NCI-H526 treated with DMSO at 0.1 percent for 48 hours (cell line): ENCODE data around the gene ZMYM2.

Experiments used
- DNase-seq: peaks from one replicate; lab custom pipeline; 2025; lab: John Stamatoyannopoulos, UW

The ZMYM2 gene

GRCh38 chr13:20045950-20046548, 87.5 kb downstream of the ZMYM2 start:
- DNase-seq, result no peak

- no peak for DNase-seq
These were observed 91.3 kb downstream of the ZMYM2 start for GRCh38 chr13:20049558-20050473.

DNA sequence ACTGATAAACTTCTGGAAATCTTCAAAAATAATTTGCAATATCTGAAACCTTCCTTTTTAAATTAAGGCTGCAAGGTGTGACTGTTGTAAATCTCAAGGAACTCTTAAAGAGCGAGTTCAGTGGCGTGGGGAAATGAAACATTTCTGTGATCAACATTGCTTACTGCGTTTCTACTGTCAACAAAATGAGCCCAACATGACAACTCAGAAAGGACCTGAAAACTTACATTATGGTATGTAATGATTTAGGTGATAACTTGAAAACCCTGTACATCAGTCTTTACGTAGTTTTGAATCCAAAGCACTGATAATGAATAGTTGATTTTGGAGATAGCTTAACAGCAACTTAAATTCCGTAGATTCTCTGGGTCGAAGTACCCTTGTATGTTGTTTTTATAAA, 92.8 kb downstream of the ZMYM2 start:
- no peak for DNase-seq

DNA sequence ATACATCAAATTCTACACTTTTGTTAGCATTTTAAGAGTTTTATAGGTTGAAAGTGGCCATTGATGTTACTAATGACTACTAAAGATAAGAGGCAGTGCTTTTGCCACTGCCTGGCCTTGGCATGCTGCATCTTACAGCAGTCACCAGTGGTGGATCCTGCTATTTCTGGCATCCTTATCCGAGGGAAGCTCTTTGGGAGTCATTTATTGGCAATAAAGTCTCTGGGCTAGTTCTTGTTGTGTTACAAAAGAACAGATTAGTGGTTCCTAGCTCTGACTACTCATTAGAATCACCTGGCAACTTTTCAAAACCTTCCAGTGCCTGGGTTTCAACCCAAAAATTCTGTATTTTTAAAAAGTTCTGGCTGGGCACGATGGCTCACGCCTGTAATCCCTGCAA, 94.5 kb downstream of the ZMYM2 start:
- no peak for DNase-seq

GRCh38 chr13:20053891-20054290, 95.4 kb downstream of the ZMYM2 start:
- DNase-seq, result no peak

DNA sequence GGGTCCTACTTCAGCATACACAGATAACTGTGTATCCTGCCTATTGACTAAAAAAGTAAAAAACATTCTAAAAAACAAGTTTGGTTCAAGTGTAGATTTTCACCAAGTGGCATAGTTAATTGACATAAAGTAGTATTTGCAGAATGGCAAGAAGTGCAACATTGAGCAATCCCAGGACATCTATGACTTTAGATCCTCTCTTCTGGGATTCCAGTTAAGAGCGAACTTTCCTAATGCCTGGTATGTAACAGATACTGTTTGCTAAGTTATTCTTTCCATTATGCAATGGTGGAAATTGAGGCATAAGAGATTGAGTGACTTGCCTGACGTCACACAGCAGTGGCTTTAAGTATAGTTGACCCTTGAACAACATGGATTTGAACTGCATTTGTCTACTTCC, 96.1 kb downstream of the ZMYM2 start:
- DNase-seq, result no peak

GRCh38 chr13:20057214-20057613, 98.7 kb downstream of the ZMYM2 start:
- no peak for DNase-seq

DNA sequence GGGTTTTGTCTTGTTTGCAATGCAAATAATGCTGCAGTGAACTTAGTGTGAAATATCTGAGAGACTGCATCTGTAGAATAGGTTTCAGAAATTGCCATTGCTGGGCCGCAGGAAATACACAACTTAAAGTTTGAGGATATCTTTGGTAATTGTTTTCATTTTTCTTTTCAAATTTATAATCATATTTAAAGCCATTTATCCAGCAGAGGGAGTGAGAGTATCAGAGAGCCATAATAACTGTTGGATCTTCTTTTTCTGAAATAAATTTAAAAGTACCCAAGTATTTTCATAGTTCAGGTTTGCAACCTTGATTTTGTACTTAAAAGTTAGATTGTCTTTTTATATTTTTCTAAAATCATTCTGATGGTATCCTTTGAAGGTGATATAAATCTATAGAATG, 99.4 kb downstream of the ZMYM2 start:
- peak; percentile 34 for DNase-seq

DNA sequence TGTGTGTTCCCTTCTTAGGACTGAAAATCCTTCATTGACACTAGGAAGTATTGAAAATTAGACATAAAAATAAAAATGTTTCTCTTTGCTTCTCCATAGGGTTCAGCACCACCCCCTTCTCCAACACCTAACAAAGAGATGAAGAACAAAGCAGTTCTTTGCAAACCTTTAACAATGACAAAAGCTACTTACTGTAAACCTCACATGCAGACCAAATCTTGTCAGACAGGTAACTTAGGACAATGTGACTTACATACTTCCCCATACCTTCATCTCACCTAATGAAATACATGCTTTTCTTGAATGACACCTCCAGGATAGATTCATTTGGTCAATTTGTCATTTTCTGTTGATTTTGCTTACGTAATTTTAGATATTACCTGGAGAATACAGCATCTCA, 99.9 kb downstream of the ZMYM2 start:
- DNase-seq, result no peak

- DNase-seq, result no peak
These were observed 105.6 kb downstream of the ZMYM2 start for GRCh38 chr13:20064128-20064527.

GRCh38 chr13:20065516-20065915, 107.0 kb downstream of the ZMYM2 start:
- DNase-seq, result no peak

DNA sequence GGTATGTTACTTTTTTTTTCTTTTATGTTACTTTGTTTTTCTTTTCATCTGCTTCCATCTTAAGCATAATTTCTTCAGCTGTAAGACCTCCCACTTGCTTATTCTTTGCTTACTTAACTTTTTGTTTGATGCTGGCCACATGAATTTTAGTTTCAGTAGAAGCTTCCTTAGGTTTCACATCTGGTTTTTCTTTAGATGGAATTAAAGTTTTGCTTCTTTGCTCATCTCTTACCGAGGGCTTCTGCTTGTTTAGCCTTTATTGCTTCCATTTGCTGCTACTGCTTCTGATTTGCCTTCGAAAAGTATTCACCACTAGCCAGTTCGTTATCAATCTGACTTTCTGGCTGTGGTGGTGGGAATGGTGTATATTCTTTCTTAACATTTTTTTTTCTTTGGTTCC, 111.4 kb downstream of the ZMYM2 start:
- no peak for DNase-seq

DNA sequence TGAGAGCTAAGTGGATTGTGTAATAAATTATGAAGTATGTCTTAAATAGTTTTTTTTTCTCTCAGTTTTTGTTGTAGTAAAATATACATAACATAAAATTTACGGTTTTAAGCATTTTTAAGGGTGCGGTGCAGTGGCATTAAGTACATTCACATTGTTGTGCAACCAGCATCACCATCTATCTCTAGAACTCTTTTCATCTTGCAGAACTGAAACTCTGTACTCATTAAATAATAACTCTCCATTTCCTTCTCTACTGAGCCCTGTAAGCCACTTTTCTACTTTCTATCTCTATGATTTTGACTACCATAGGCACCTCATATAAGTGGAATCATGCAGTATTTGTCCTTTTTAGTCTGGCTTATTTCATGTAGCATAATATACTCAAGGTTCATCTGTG, 115.2 kb downstream of the ZMYM2 start:
- DNase-seq, result no peak

DNA sequence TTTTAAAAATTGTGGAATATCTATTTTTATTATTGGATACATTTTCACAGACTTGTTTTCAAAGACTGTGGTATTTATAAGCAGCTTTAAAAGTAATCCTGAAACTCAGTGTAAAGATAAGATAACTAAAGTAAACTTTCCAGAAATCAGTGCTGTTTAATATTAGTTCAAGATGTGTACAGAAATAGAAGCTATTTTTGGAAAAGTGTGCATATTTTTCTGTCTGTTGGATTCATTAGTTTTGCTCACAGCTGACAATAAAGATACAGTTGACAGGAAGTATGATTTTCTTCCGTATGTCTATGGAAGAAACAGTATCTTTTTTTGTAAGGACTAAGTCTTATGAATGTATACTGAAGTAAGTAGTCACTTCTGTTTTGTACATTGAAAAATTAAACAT, 116.4 kb downstream of the ZMYM2 start:
- DNase-seq, result no peak

DNA sequence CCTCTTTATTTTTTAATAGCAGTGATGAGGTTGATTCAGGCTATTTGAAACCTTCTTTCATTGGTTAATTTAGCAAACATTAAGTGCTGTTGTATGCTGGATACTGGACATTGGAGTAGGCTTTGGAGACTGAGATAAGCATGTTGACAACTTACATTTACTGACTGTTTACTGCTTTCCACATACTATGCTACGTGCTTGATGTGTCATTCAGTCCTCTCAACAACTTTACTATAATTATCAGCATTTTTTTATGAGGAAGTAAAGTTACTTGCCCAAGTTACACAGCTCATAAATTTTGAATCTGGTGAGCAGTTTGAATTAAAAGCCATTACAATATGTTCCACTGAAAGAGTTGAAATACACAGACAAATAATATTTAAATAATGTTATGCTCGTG, 118.6 kb downstream of the ZMYM2 start:
- DNase-seq, result no peak

DNA sequence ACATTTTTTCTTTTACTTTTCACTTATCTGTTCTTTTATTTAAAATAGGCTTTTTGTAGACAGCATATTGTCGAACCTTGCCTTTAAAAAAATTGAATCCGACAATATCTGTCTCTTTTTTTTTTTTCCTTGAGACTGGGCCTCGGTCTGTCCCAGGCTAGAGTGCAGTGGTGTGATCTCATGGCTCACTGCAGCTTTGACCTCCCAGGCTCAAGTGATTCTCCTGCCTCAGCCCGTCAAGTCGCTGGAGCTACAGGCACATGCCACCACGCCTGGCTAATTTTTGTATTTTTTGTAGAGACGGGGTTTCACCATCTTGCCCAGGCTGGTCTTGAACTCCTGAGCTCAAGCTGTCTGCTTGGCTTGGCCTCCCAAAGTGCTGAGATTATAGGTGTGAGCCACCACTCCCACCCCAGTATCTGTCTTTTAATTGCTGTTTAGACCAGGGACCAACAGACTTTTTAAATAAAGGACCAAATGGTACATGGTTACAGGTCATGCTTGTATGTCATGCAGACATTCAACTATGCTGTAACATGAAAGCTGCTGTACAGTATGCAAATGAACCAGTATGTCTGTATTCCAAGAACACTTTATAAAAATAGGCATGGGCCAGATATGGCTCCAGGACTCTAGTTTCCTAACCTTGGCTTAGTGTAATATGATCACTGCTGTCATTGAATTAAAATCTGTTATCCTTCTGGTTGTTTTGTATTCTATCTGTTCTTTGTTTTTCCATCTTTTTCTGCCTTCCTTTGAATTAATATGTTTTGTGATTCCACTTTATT, 122.0 kb downstream of the ZMYM2 start:
- no peak for DNase-seq

GRCh38 chr13:20090349-20090748, 131.8 kb downstream of the ZMYM2 start:
- no peak for DNase-seq

DNA sequence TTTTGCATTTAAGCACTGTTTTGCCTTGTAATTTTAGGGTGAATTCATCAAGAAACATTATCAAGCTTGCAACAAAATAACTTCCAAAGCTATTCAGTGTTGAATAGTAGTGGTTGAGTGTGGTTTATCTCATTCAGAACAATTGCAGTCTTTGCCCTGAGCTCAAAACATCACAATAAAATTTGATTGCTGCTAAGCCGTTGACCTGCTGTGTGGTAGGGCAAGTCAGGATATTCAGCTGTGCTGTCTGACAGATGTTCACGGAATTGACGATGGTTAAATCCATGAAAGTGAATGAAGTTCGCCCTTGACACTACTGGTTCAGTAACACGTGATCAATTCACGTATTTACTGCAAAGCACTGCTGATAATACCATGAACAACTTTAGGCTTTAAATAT, 135.4 kb downstream of the ZMYM2 start:
- no peak for DNase-seq

GRCh38 chr13:20099319-20099718, 140.8 kb downstream of the ZMYM2 start:
- no peak for DNase-seq

DNA sequence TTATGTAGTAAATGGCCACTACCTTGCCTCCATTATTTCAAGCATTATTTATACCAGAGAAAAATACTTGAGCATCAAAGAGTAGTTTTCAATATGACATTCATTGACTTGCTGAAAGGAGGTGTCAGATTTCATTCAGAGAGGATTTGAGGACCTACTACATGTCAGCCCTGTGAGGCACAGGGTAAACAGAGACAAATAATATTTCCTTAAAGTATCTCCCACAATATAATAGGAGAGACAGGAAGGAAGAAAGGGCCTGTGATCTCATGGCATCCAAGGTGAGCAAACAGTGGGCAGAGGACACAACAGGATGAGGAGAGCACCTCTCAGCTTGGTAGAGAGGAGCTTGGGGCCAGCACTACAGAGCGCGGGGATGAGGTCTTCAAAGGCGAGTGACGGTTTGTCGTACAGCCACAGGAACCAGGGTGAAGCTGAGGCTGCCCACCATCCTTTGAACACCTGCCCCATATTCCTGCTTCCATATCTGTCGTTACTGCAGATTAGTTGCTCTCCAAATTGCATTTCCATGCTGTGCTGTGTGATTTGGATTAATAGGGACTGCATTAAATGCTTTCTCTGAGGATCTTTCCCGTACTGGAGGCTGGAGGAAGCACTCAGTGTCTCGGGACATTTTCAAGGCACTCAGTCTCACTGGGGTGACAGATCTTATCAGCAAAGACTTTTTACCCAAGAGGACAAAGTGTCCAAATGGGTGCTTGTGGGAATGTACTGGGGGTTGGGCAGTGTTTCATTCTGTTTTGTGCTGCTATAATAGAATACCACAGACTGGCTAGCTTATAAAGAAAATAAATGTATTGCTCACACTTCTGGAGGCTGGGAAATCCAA, 143.2 kb downstream of the ZMYM2 start:
- no peak for DNase-seq

GRCh38 chr13:20102525-20103180, 144.1 kb downstream of the ZMYM2 start:
- no peak for DNase-seq
